HepG2 (cell line): ENCODE measurements around the gene ZG16. TPM values are rescaled to one million over a fixed set of nuclear protein-coding genes. Genes with fewer than 3 reads are reported as not detected.

Experiments
- ARID4A ChIP-seq: sonication (generic); formaldehyde crosslinking; IDR thresholded peaks from 2 replicates; pipeline ENCODE4 v1.5.0; 2020; ENCODE audit warnings: mild to moderate bottlenecking, missing genetic modification reagents, borderline replicate concordance
- BCL6 ChIP-seq: IDR thresholded peaks from 2 replicates; pipeline ENCODE4 v1.6.1; 2016; ENCODE audit warnings: missing genetic modification reagents, missing compliant biosample characterization
- ELF1 ChIP-seq: sonication (generic); formaldehyde crosslinking; IDR thresholded peaks from 2 replicates; pipeline ENCODE4 v1.4.0; 2020; ENCODE audit warnings: missing genetic modification reagents
- GABPA ChIP-seq, 2 experiments: IDR thresholded peaks; 2 replicates each; pipeline ENCODE4 v1.6.1; 2011 to 2016; ENCODE audit warnings: low read depth in 2 of 2, low read length in 1 of 2, missing biosample characterization in 1 of 2, missing genetic modification characterization in 1 of 2
- HIC2 ChIP-seq: sonication (generic); formaldehyde crosslinking; IDR thresholded peaks from 2 replicates; pipeline ENCODE4 v1.9.0; 2022; ENCODE audit warnings: low read depth, missing genetic modification reagents
- HNRNPL ChIP-seq: fragments of 200-400 bp; formaldehyde crosslinking; IDR thresholded peaks from 2 replicates; pipeline ENCODE4 v1.6.1; 2017; ENCODE audit warnings: mild to moderate bottlenecking, low read depth, low read length
- IRF1 ChIP-seq: sonication (generic); formaldehyde crosslinking; IDR thresholded peaks from 2 replicates; pipeline ENCODE4 v1.4.0; 2020; ENCODE audit warnings: low read depth, mild to moderate bottlenecking, missing genetic modification reagents
- IRF9 ChIP-seq: sonication (generic); formaldehyde crosslinking; IDR thresholded peaks from 2 replicates; pipeline ENCODE4 v1.8.0; 2022; ENCODE audit warnings: missing genetic modification reagents, mild to moderate bottlenecking, borderline replicate concordance
- KLF11 ChIP-seq: IDR thresholded peaks from 2 replicates; pipeline ENCODE4 v1.6.1; 2016; ENCODE audit warnings: missing compliant biosample characterization
- MIER3 ChIP-seq: IDR thresholded peaks from 2 replicates; pipeline ENCODE4 v1.6.1; 2016; ENCODE audit warnings: missing compliant biosample characterization, borderline replicate concordance
- MZF1 ChIP-seq: sonication (generic); formaldehyde crosslinking; IDR thresholded peaks from 2 replicates; pipeline ENCODE4 v1.8.1; 2023; ENCODE audit warnings: mild to moderate bottlenecking, missing genetic modification reagents, borderline replicate concordance
- RXRA ChIP-seq: sonication (generic); formaldehyde crosslinking; IDR thresholded peaks from 2 replicates; pipeline ENCODE4 v1.5.1; 2020; ENCODE audit warnings: missing genetic modification reagents
- RXRB ChIP-seq: IDR thresholded peaks from 2 replicates; pipeline ENCODE4 v1.6.1; 2016; ENCODE audit warnings: borderline replicate concordance, missing genetic modification reagents, missing compliant biosample characterization
- SP4 ChIP-seq: sonication (generic); formaldehyde crosslinking; IDR thresholded peaks from 2 replicates; pipeline ENCODE4 v1.8.1; 2023; ENCODE audit warnings: mild to moderate bottlenecking, missing genetic modification reagents
- TARDBP ChIP-seq: sonication (generic); formaldehyde crosslinking; IDR thresholded peaks from 2 replicates; pipeline ENCODE4 v1.8.0; 2022; ENCODE audit warnings: mild to moderate bottlenecking, missing genetic modification reagents
- ZBTB7B ChIP-seq: sonication (generic); formaldehyde crosslinking; IDR thresholded peaks from 2 replicates; pipeline ENCODE4 v1.4.0; 2020; ENCODE audit warnings: missing genetic modification reagents
- ZC3H13 ChIP-seq: sonication (generic); formaldehyde crosslinking; IDR thresholded peaks from 2 replicates; pipeline ENCODE4 v1.8.1; 2023; ENCODE audit warnings: mild to moderate bottlenecking, missing genetic modification reagents, moderate library complexity
- ZMYM2 ChIP-seq: sonication (generic); formaldehyde crosslinking; IDR thresholded peaks from 2 replicates; pipeline ENCODE4 v1.8.0; 2022; ENCODE audit warnings: mild to moderate bottlenecking, missing genetic modification reagents
- ZMYM4 ChIP-seq: sonication (generic); formaldehyde crosslinking; IDR thresholded peaks from 2 replicates; pipeline ENCODE4 v1.8.1; 2023; ENCODE audit warnings: mild to moderate bottlenecking, missing genetic modification reagents
- ZNF136 ChIP-seq: sonication (generic); formaldehyde crosslinking; IDR thresholded peaks from 2 replicates; pipeline ENCODE4 v1.8.1; 2022; ENCODE audit warnings: low read depth, mild to moderate bottlenecking, moderate library complexity, missing genetic modification reagents
- ZNF83 ChIP-seq: sonication (generic); formaldehyde crosslinking; IDR thresholded peaks from 2 replicates; pipeline ENCODE4 v1.4.0; 2020; ENCODE audit warnings: missing genetic modification reagents, mild to moderate bottlenecking, borderline replicate concordance
- polyA plus RNA-seq, 8 experiments: library from polyadenylated mRNA; depleted of rRNA in 3 of 8; stranded (reverse) in 7 of 8; unstranded in 1 of 8; fragments of >200 nt; fragmentation: Illumina TruSeq in 4 of 8; extraction: Trizol in 4 of 8; gene quantifications; 2 replicates each; pipeline versions ENCODE4 v1.2.1 to v1.2.3, GENCODE V29; 2011 to 2016; ENCODE audit warnings: low read depth in 4 of 8, missing spikeins in 1 of 8, mixed read lengths in 1 of 8; ENCODE audit not compliant: insufficient read depth in 1 of 8
- total RNA-seq, 5 experiments: library from RNA; depleted of rRNA; stranded (reverse); fragments of >200 nt; fragmentation: Illumina TruSeq; extraction: Trizol; gene quantifications; 2 replicates each; pipeline ENCODE4 v1.2.3, GENCODE V29; 2016; ENCODE audit warnings: low read depth in 1 of 5

Gene ZG16
- total and polyA plus RNA-seq, 2 of the 13 experiments (the other 11 are each of a cell fraction or from before 2014, with no cell fraction given), result 0.04 to 0.07 TPM

GRCh38 chr16:29811170-29811895 is 33.3 kb downstream of the ZG16 start (continued):
- TF ChIP-seq MZF1 (CRISPR knock-in tag), result 0 out of 2 replicates have a peak, but pooled peaks have one; percentile 77
- peak; percentile 87; the same call in 1 of the 2 replicates for TF ChIP-seq TARDBP (CRISPR knock-in tag)
- TF ChIP-seq BCL6 (CRISPR knock-in tag), result 0 out of 2 replicates have a peak, but pooled peaks have one; percentile 39
- no peak for TF ChIP-seq SP4 (CRISPR knock-in tag)
- peak; percentile 85; the same call in 1 of the 2 replicates for TF ChIP-seq ZNF136 (CRISPR knock-in tag)
- peak; percentile 60; the same call in 1 of the 2 replicates for TF ChIP-seq ZBTB7B (CRISPR knock-in tag)
- peak; percentile 63; the same call in 1 of the 2 replicates for TF ChIP-seq ARID4A (CRISPR knock-in tag)
- TF ChIP-seq ZC3H13 (CRISPR knock-in tag), result 0 out of 2 replicates have a peak, but pooled peaks have one; percentile 57
- no peak; the same call in 1 of the 2 replicates for TF ChIP-seq ZNF83
- peak; percentile 71; the same call in 1 of the 2 replicates for TF ChIP-seq HNRNPL
- TF ChIP-seq ELF1 (CRISPR knock-in tag), result peak; percentile 34; the same call in 1 of the 2 replicates
- TF ChIP-seq IRF1 (CRISPR knock-in tag), result no peak
- TF ChIP-seq RXRB (CRISPR knock-in tag), result peak; percentile 44; the same call in 1 of the 2 replicates
- peak; percentile 73 for TF ChIP-seq RXRA
- no peak for TF ChIP-seq MIER3 (CRISPR knock-in tag)
- peak; percentile 55; the same call in 1 of the 2 replicates for TF ChIP-seq KLF11 (CRISPR knock-in tag)
- TF ChIP-seq GABPA (IDR thresholded peaks at IDR 0.05; ENCODE audit: low read depth, low read length), result no peak
- peak; percentile 23; the same call in 1 of the 2 replicates for TF ChIP-seq GABPA (CRISPR knock-in tag; IDR thresholded peaks at IDR 0.05; ENCODE audit: low read depth)
- peak; percentile 55; the same call in 1 of the 2 replicates for TF ChIP-seq IRF9 (CRISPR knock-in tag)
- TF ChIP-seq ZMYM4 (CRISPR knock-in tag), result peak; percentile 64
- 0 out of 2 replicates have a peak, but pooled peaks have one; percentile 53 for TF ChIP-seq ZMYM2 (CRISPR knock-in tag)
- peak; percentile 48; the same call in 1 of the 2 replicates for TF ChIP-seq HIC2 (CRISPR knock-in tag)
